ENCODE data around the gene WWOX.

The WWOX gene

DNA sequence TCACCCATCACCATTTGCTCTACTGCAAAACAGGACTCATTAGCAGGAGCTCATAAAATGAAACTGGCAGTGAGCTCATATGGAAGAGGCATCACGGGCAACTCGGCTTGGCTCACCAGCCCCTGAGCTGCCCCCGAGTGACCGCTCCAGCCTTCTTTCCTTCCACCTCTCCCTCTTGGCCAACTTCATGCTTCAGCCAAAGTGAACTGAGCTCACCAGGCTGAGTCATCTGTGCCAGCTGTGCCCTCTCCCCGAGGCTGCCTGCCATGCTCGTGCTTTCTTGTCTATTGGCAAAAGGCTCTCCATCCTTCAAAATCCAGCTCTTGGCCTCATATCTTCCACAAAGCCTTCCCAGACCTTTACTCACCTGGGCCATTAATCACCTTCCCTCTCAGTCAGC, 391.4 kb downstream of the WWOX start:
- TF ChIP-seq, protein P1, sequence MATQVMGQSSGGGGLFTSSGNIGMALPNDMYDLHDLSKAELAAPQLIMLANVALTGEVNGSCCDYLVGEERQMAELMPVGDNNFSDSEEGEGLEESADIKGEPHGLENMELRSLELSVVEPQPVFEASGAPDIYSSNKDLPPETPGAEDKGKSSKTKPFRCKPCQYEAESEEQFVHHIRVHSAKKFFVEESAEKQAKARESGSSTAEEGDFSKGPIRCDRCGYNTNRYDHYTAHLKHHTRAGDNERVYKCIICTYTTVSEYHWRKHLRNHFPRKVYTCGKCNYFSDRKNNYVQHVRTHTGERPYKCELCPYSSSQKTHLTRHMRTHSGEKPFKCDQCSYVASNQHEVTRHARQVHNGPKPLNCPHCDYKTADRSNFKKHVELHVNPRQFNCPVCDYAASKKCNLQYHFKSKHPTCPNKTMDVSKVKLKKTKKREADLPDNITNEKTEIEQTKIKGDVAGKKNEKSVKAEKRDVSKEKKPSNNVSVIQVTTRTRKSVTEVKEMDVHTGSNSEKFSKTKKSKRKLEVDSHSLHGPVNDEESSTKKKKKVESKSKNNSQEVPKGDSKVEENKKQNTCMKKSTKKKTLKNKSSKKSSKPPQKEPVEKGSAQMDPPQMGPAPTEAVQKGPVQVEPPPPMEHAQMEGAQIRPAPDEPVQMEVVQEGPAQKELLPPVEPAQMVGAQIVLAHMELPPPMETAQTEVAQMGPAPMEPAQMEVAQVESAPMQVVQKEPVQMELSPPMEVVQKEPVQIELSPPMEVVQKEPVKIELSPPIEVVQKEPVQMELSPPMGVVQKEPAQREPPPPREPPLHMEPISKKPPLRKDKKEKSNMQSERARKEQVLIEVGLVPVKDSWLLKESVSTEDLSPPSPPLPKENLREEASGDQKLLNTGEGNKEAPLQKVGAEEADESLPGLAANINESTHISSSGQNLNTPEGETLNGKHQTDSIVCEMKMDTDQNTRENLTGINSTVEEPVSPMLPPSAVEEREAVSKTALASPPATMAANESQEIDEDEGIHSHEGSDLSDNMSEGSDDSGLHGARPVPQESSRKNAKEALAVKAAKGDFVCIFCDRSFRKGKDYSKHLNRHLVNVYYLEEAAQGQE (IDR thresholded peaks at IDR 0.05; ENCODE audit: insufficient read depth in 1 of 2, low read depth in 2 of 2, low read length in 2 of 2): no peak
- TF ChIP-seq SIN3A (IDR thresholded peaks at IDR 0.05; ENCODE audit: borderline replicate concordance, insufficient read depth, low read length) (no peak), FOXP2 (optimal IDR thresholded peaks at IDR 0.05; ENCODE audit: borderline replicate concordance, extremely low read depth, extremely low read length, insufficient read depth) (no peak), TAF1 (IDR thresholded peaks at IDR 0.05; ENCODE audit: borderline replicate concordance, insufficient read depth, low read length) (no peak), POLR2AphosphoS5 (IDR thresholded peaks at IDR 0.05; ENCODE audit: low read depth, low read length) (no peak)

DNA sequence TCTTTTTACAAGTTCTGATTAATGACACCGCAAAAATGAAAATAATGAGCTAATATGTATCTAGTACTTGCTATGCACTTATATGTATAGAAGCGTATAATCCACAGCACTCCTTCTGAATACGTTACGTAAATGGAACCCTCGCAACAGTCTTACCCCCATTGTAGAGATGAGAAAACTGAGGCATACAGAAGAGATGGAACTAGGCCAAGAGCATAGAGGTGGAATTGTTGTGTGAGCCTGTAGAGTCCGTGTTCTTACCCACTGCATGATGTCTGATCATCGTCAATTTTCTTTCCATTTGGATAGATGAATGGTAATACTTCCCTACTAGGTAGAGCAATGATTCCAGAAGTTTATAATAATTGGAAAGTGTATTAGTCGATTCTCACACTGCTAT, 394.1 kb downstream of the WWOX start:
- no peak for TF ChIP-seq TAF1 (IDR thresholded peaks at IDR 0.05; ENCODE audit: borderline replicate concordance, insufficient read depth, low read length)
- TF ChIP-seq, protein P1 (IDR thresholded peaks at IDR 0.05; ENCODE audit: insufficient read depth in 1 of 2, low read depth in 2 of 2, low read length in 2 of 2): no peak
- no peak for TF ChIP-seq SIN3A (IDR thresholded peaks at IDR 0.05; ENCODE audit: borderline replicate concordance, insufficient read depth, low read length)
- TF ChIP-seq POLR2AphosphoS5 (IDR thresholded peaks at IDR 0.05; ENCODE audit: low read depth, low read length): no peak
- TF ChIP-seq FOXP2 (optimal IDR thresholded peaks at IDR 0.05; ENCODE audit: borderline replicate concordance, extremely low read depth, extremely low read length, insufficient read depth): no peak

DNA sequence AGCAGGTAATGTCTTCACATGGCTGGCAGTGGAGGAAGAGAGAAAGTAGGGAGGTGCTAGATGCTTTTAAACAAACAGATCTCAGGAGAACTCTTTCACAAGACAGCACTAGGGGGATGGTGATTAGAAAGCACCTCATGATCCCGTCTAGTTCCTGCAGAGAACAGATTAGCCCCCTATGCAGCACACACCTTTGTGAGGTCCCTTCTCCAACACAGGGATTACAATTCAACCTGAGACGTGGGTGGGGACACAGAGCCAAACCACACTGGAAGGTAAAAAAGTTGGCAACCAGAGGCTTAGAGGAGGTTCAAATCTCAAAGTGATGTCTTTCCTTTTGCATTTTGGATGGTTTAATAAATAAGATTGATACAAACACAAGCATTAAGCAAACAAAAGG, 394.7 kb downstream of the WWOX start:
- TF ChIP-seq TAF1 (IDR thresholded peaks at IDR 0.05; ENCODE audit: borderline replicate concordance, insufficient read depth, low read length): no peak
- no peak for TF ChIP-seq POLR2AphosphoS5 (IDR thresholded peaks at IDR 0.05; ENCODE audit: low read depth, low read length)
- no peak for TF ChIP-seq SIN3A (IDR thresholded peaks at IDR 0.05; ENCODE audit: borderline replicate concordance, insufficient read depth, low read length)
- TF ChIP-seq FOXP2 (optimal IDR thresholded peaks at IDR 0.05; ENCODE audit: borderline replicate concordance, extremely low read depth, extremely low read length, insufficient read depth): no peak
- TF ChIP-seq, protein P1 (IDR thresholded peaks at IDR 0.05; ENCODE audit: insufficient read depth in 1 of 2, low read depth in 2 of 2, low read length in 2 of 2): no peak

DNA sequence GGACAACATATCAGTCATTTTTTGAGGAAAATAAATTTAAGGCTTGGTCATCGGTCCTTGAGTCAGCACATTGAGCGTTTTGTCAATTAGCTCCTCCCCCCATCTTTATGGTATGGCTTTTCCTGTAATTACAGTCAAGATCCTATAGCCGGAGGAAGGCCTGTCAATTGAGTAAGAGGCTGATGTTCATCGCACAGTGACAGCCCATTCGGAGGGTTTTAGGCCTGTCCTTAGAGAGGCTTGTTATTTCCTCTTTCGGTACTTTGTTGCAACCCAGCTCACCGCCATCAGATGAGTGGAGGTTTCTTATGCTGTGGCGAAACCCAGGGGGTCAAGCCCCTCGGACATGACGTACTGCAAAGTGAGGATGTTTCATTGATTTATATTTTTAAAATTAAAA, 395.2 kb downstream of the WWOX start:
- no peak for TF ChIP-seq POLR2AphosphoS5 (IDR thresholded peaks at IDR 0.05; ENCODE audit: low read depth, low read length)
- TF ChIP-seq SIN3A (IDR thresholded peaks at IDR 0.05; ENCODE audit: borderline replicate concordance, insufficient read depth, low read length): no peak
- no peak for TF ChIP-seq FOXP2 (optimal IDR thresholded peaks at IDR 0.05; ENCODE audit: borderline replicate concordance, extremely low read depth, extremely low read length, insufficient read depth)
- TF ChIP-seq, protein P1 (IDR thresholded peaks at IDR 0.05; ENCODE audit: insufficient read depth in 1 of 2, low read depth in 2 of 2, low read length in 2 of 2): no peak
- TF ChIP-seq TAF1 (IDR thresholded peaks at IDR 0.05; ENCODE audit: borderline replicate concordance, insufficient read depth, low read length): no peak

DNA sequence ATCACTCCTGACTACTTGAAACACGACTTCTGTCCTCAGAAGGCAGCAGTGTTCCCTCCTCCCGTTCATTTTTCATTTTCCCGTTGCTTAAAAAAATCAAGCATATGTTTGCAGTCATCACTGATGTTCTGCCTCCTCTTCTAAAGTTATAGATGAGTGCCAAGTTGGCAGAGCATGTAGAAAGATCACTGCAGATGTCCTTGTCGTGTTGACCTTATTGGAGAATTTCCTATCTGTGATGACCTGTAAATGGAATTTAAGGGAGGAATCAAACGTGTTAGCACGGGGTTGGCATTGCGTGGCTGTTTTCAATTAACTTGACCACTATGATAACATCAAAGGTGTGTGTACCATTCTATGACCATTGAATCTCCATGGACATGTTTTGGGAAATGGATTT, 396.7 kb downstream of the WWOX start:
- TF ChIP-seq TAF1 (IDR thresholded peaks at IDR 0.05; ENCODE audit: borderline replicate concordance, insufficient read depth, low read length) (no peak), POLR2AphosphoS5 (IDR thresholded peaks at IDR 0.05; ENCODE audit: low read depth, low read length) (no peak), FOXP2 (optimal IDR thresholded peaks at IDR 0.05; ENCODE audit: borderline replicate concordance, extremely low read depth, extremely low read length, insufficient read depth) (no peak), SIN3A (IDR thresholded peaks at IDR 0.05; ENCODE audit: borderline replicate concordance, insufficient read depth, low read length) (no peak)
- TF ChIP-seq, protein P1 (IDR thresholded peaks at IDR 0.05; ENCODE audit: insufficient read depth in 1 of 2, low read depth in 2 of 2, low read length in 2 of 2): no peak
